Uterus (tissue), 4 donors: Measurements from ENCODE around the gene AP2M1. TPM values are rescaled to one million over a fixed set of nuclear protein-coding genes. Genes with fewer than 3 reads are reported as not detected.

Experiments used
- DNase-seq, 2 donors: peaks; one replicate each; pipeline ENCODE4 v3.0.0-alpha.2; 2019 to 2020
- H3K27ac ChIP-seq, 2 donors: fragments of 200-600 bp; sonication (generic); 1 replicate in 1 of 2; 2 replicates in 1 of 2; pipeline ENCODE4 v1.5.1; 2016 to 2018
- H3K27me3 ChIP-seq, 2 donors: fragments of 200-600 bp; sonication (generic); one replicate each; pipeline ENCODE4 v1.5.1; 2018 to 2019; ENCODE audit warnings: control low read depth in 1 of 2
- H3K36me3 ChIP-seq, 2 donors: fragments of 200-600 bp; sonication (generic); one replicate each; pipeline ENCODE4 v1.5.1; 2019; ENCODE audit warnings: control low read depth in 1 of 2
- H3K4me1 ChIP-seq, 2 donors: fragments of 200-600 bp; sonication (generic); one replicate each; pipeline ENCODE4 v1.5.1; 2018 to 2019; ENCODE audit warnings: control low read depth in 1 of 2
- H3K4me3 ChIP-seq, 2 donors: fragments of 200-600 bp; sonication (generic); 1 replicate in 1 of 2; 2 replicates in 1 of 2; pipeline ENCODE4 v1.5.1; 2018 to 2019; ENCODE audit warnings: mild to moderate bottlenecking in 1 of 2
- H3K9me3 ChIP-seq, 2 donors: fragments of 200-600 bp; sonication (generic); one replicate each; pipeline ENCODE4 v1.5.1; 2019; ENCODE audit warnings: control low read depth in 1 of 2
- CTCF ChIP-seq, 4 experiments: fragments of 200-600 bp in 2 of 4; fragments of 450-650 bp in 2 of 4; sonication (generic) in 2 of 4; IDR thresholded peaks; one replicate each; pipeline ENCODE4 v1.5.1; 2016 to 2019; ENCODE audit warnings: antibody characterized with exemption in 4 of 4, mild to moderate bottlenecking in 2 of 4, moderate library complexity in 1 of 4
- POLR2A ChIP-seq, 2 donors: fragments of 450-650 bp; IDR thresholded peaks; one replicate each; pipeline ENCODE4 v1.6.1; 2016; ENCODE audit warnings: antibody characterized with exemption in 2 of 2, mild to moderate bottlenecking in 1 of 2, moderate library complexity in 1 of 2
- intact Hi-C: fragments of 100-400 bp; cut with DNase I; formaldehyde crosslinking; loops from one replicate; pipeline ENCODE4 v1.15.1; 2023; ENCODE audit warnings: low total_unique reads
- total RNA-seq, 4 donors: library from RNA; depleted of rRNA in 3 of 4; stranded (reverse); fragments of >200 nt in 3 of 4; gene quantifications; one replicate each; pipeline versions ENCODE4 v1.1.0 to v1.2.4, GENCODE V29; 2014 to 2023
- donor health status: DM: yes; HTN: yes; CAD: no.

Gene AP2M1
- total RNA-seq, 4 donors from 2014 or later = 81.8 to 248 (median 172) TPM

DNA sequence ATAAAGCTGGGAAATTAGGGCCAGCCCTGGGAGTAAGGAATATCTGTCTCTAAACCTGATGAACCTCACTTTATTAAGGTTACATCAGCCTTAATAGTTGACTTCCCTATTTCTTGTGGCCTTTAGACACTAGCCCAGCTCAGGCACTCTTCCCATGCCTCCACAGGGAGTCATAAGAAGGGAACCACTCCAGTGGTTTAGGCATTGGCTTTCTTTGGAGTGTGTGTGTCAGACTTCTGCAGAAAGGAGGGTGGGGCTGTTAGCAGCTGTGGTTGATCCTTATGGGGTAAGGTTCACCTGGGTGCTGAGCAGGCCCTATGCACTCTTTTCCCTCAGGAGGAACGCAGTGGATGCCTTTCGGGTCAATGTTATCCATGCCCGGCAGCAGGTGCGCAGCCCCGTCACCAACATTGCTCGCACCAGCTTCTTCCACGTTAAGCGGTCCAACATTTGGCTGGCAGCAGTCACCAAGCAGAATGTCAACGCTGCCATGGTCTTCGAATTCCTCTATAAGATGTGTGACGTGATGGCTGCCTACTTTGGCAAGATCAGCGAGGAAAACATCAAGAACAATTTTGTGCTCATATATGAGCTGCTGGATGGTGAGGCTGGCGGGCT lies 4.0 kb downstream of the AP2M1 start:
- Histone ChIP-seq H3K4me1 (peaks cover 5 to 15% of the 10 kb centered on the region in 2 donors), H3K27ac (no peak overlapping the region), H3K36me3 (no peaks in the 10 kb centered on the region), H3K4me3 (no peak overlapping the region), H3K27me3 (no peaks in the 10 kb centered on the region), H3K9me3 (no peaks in the 10 kb centered on the region)
- no peak for TF ChIP-seq POLR2A (IDR thresholded peaks at IDR 0.05)
- no peak for TF ChIP-seq CTCF (IDR thresholded peaks at IDR 0.05)
- intact Hi-C loops = no loop called here
- no peak for DNase-seq

- Histone ChIP-seq H3K4me3 (no peak overlapping the region), H3K27ac (no peak overlapping the region), H3K9me3 (no peaks in the 10 kb centered on the region), H3K36me3 (no peaks in the 10 kb centered on the region), H3K27me3 (no peaks in the 10 kb centered on the region), H3K4me1 (peaks cover 5 to 9% of the 10 kb centered on the region in 2 donors)
- intact Hi-C loops = loop anchor here (10.0 kb wide), 1 partner anchor 135 kb away; the partner anchor contains the start of gene EIF4G1
- DNase-seq = no peak
- no peak for TF ChIP-seq POLR2A (IDR thresholded peaks at IDR 0.05)
- no peak for TF ChIP-seq CTCF (IDR thresholded peaks at IDR 0.05)
Measured at GRCh38 chr3:184180165-184180564, 5.5 kb downstream of the AP2M1 start.

DNA sequence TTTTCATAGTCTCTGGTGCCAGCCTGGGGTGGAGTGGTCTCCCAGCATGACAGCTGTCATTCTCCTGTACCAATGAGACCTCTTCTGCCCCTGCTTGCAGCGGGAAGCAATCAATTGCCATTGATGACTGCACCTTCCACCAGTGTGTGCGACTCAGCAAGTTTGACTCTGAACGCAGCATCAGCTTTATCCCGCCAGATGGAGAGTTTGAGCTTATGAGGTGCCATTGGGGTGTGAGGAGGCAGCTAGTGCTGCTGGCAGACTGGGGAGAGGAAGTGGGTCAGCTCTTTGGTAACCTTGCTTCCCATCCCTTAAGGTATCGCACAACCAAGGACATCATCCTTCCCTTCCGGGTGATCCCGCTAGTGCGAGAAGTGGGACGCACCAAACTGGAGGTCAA lies 6.9 kb downstream of the AP2M1 start:
- Histone ChIP-seq H3K27me3 (no peaks in the 10 kb centered on the region), H3K9me3 (no peaks in the 10 kb centered on the region), H3K36me3 (no peaks in the 10 kb centered on the region), H3K4me1 (peaks cover 5 to 9% of the 10 kb centered on the region in 2 donors), H3K4me3 (no peak overlapping the region), H3K27ac (no peak overlapping the region)
- intact Hi-C loops = loop anchor here (10.0 kb wide), 1 partner anchor 133 kb away; the partner anchor contains the start of gene EIF4G1
- no peak for DNase-seq
- TF ChIP-seq POLR2A (IDR thresholded peaks at IDR 0.05) (no peak), CTCF (IDR thresholded peaks at IDR 0.05) (no peak)

GRCh38 chr3:184183679-184184078 lies 9.0 kb downstream of the AP2M1 start:
- no peak for TF ChIP-seq CTCF (IDR thresholded peaks at IDR 0.05)
- TF ChIP-seq POLR2A (IDR thresholded peaks at IDR 0.05) = no peak
- no peak for DNase-seq
- no peaks in the 10 kb centered on the region for H3K9me3 ChIP-seq
- H3K4me3 ChIP-seq = no peak overlapping the region
- H3K4me1 ChIP-seq = peaks cover 0 to 16% of the 10 kb centered on the region in 2 donors
- no peak overlapping the region for H3K27ac ChIP-seq
- no peaks in the 10 kb centered on the region for H3K36me3 ChIP-seq
- H3K27me3 ChIP-seq = no peaks in the 10 kb centered on the region
- intact Hi-C loops = loop anchor here (10.0 kb wide), 1 partner anchor 131 kb away; the partner anchor contains the start of gene EIF4G1

DNA sequence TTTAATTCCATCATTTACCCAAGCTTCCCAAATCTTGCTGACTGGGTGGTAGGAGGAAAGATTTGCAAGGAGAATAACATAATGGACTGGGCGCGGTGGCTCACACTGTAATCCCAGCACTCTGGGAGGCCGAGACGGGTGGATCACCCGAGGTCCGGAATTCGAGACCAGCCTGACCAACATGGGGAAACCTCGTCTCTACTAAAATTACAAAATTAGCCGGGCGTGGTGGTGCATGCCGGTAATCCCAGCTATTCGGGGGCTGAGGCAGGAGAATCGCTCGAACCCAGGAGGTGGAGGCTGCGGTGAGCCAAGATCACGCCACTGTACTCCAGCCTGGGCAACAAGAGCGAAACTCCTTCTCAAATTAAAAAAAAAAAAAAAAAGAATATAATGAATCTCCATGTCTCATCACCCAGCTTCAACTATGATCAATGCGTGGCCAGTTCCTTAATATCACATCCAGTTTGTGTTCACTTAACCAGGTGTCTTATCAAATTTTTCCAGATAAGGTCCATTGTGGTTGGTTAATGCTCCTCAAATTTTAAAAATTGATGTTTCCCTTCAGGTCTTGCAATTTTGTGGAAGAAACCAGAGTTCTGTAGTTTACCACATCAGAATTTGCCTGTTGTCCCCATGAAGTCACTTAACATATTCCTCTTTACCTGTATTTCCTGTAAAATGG lies 10.0 kb downstream of the AP2M1 start:
- intact Hi-C loops = loop anchor here (10.0 kb wide), 1 partner anchor 130 kb away; the partner anchor contains the start of gene EIF4G1
- no peaks in the 10 kb centered on the region for H3K36me3 ChIP-seq

More for the DNA sequence above, 10.0 kb downstream of the AP2M1 start:
- Histone ChIP-seq H3K9me3 (no peaks in the 10 kb centered on the region), H3K4me1 (peaks cover 0 to 16% of the 10 kb centered on the region in 2 donors), H3K4me3 (no peak overlapping the region), H3K27me3 (no peaks in the 10 kb centered on the region), H3K27ac (peak overlapping the region; percentile 80)
- TF ChIP-seq CTCF (IDR thresholded peaks at IDR 0.05) (no peak), POLR2A (IDR thresholded peaks at IDR 0.05) (no peak)
- no peak for DNase-seq
